HG03354 (cell line): Measurements from ENCODE around the gene PEX3.
A peak's percentile ranks its signal among the peaks of the same experiment; 100 is the strongest.
"Not testable (repeated sequence)": the region's sequence is repeated elsewhere in the genome, so short reads cannot be mapped to it uniquely, and the experiment has no call there.

ENCODE experiments used
- ATAC-seq: cut with Tn5 transposase; IDR thresholded peaks from one replicate; pipeline ENCODE4 v1.9.1; 2021; ENCODE audit warnings: mild to moderate bottlenecking; ENCODE audit not compliant: unreplicated experiment, poor library complexity, severe bottlenecking

PEX3 gene

GRCh38 chr6:143501851-143502250 is 51.2 kb downstream of the PEX3 start:
- no peak for ATAC-seq

DNA sequence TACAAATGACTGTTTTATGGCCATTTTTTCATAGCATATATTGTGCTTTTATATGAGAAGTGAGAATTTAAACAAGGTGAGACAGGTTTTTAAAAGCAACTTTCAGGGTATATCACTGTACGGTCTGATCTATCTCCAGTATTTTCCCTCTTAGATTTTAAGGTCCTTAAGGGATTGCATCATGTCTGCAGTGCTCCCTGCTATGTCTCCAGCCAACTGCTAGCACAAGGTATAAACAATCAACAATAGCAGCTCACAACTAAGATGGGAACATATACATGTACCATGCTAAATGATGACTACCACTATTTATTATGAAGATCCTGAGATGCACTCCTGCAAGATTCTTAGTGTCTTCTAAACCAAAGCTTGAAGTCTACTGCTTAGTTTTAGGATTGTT is 53.8 kb downstream of the PEX3 start:
- no peak for ATAC-seq

- no peak for ATAC-seq
Observed at GRCh38 chr6:143505111-143505510, 54.5 kb downstream of the PEX3 start.

GRCh38 chr6:143505537-143505936 is 54.9 kb downstream of the PEX3 start:
- no peak for ATAC-seq

DNA sequence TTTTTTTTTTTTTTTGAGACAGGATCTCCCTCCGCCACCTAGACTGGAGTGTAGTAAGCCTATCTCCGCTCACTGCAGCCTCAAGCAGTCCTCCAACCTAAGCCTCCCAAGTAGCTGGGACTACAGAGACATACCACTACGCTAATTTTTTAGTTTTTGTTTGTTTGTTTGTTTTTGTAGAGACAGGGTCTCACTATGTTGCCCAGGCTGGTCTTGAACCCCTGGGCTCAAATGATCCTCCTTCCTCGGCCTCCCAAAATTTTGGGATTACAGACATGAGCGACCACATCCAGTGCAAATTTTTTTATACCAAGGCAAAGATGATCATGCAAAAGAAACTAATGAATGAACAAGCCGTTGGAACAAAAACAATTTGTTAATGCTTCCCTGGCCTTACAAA is 55.6 kb downstream of the PEX3 start:
- no peak for ATAC-seq

DNA sequence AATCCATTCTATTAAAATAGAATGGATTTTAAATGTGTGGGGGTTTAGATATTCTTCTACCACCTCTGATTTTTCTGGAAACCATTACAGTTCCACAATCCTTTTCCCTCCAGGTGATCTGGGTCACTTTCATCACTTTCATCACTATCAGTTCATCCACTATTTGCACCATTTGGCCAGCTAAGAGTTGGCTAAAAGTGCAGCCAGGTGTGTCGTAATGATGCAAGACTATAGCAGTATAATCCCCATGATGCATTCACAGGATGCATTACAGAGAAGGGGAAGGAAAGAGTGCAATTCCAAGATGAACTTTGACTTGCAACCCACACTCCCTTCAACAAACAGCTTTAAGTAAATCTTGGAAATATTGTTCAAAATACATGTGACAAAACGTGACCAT is 56.0 kb downstream of the PEX3 start:
- ATAC-seq: no peak

DNA sequence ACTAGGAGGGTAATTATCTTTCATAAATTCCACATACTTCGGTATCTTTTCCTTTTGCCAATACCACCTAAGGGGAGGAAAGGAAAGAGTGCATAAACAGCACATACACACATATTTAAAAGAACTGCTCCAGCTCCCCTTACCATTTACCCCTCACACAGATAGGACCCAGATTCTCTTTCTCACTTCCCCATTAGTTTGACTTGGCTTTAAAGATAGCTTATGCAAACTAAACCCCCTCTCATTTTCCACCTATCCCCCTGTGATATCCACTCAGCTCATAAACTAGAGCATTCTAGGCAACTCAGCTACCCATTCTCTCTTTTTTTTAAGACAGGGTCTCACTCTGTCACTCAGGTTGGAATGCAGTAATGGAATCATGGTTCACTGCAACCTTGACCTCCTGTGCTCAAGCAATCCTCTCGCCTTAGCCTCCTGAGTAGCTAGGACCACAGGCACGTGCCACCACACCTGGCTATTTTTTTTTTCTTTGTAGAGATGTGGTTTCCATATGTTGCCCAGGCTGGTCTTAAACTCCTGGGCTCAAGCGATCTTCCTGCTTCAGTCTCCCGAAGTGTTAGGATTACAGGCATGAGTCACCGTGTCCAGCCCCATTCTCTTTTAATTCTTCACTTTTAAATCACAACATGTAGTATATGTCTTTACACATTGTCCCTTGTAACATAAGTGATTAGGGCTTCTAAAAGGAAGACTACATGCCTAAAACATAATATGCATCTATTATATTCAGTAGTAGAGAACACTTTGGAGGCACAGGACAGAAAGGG is 56.9 kb downstream of the PEX3 start:
- ATAC-seq: peak; percentile 65

DNA sequence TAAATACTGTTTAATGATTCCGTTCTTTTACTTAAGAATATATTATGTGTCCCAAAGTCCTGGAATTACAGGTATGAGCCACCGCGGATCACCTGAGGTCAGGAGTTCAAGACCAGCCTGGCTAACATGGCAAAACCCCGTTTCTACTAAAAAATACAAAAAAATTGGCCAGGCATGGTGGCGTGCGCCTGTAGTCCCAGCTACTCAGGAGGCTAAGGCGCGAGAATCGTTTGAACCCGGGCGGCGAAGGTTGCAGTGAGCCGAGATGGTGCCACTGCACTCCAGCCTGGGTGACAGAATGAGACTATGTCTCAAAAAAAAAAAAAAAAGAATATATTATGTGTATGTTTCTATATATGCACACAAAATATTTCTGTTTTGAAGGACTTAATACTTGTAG is 59.7 kb downstream of the PEX3 start:
- not testable (repeated sequence) for ATAC-seq

- peak; percentile 63 for ATAC-seq
Observed at GRCh38 chr6:143510991-143511891, 60.6 kb downstream of the PEX3 start, which contains the start of gene FUCA2. TSS of gene FUCA2 (minus strand) at chr6:143511720. CDS start at chr6:143511634, 86 bp downstream.

- no peak for ATAC-seq
Observed at GRCh38 chr6:143513410-143513809, 62.8 kb downstream of the PEX3 start.

- ATAC-seq: no peak
Observed at GRCh38 chr6:143515061-143515760, 64.6 kb downstream of the PEX3 start.

DNA sequence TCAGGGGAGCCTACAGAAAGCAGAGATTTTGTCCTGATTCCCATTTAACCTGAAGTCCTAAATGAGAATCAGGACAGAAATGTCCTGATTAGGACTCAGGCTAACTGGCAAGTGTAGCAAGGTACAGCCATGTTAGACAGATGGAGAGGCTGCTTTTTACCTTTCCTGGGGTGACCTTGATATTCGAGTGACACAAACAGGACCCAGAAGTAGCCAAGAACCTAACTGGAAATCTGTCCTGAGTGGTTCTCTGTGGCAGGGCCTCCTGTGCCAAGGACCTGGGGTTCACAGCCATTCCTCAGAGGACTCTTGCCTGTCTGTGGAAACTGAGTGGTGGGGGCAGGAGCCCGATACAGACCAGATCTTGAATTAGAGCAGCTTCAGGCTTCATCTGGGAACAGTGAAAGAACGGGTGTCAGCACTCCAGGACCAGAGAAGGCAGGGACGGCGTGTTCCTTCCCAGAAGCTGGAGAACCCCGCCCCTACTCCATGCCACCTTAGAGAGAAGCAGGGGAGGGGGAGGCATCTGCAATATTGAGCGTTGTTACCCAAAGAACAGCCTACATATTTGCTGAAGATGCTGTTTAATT is 65.3 kb downstream of the PEX3 start:
- no peak for ATAC-seq

- no peak for ATAC-seq
Observed at GRCh38 chr6:143516690-143517446, 66.3 kb downstream of the PEX3 start.

DNA sequence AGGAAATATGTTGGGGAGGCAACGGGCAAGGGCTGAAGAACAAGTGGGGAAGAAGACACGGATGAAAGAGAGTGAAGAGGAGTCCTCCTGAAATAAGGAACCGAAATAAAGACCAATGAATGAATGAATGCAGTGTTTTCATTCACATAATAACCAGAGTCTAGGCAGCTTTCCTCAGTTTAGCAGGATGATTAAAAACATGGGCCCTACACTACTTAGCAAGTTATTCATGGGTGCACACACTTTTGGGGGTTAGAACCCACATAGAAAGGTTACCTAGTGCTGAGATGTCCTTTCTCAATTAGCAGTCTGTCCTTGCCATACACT is 66.8 kb downstream of the PEX3 start:
- no peak for ATAC-seq

GRCh38 chr6:143522039-143522600 is 71.5 kb downstream of the PEX3 start:
- ATAC-seq: no peak

GRCh38 chr6:143525356-143525755 is 74.8 kb downstream of the PEX3 start:
- ATAC-seq: no peak

- ATAC-seq: no peak
Observed at GRCh38 chr6:143527677-143528076, 77.1 kb downstream of the PEX3 start.

- peak; percentile 83 for ATAC-seq
Observed at GRCh38 chr6:143528164-143528811, 77.7 kb downstream of the PEX3 start.

- no peak for ATAC-seq
Observed at GRCh38 chr6:143529095-143529494, 78.5 kb downstream of the PEX3 start.
